ENCODE data around the gene TTLL9. TPM values are rescaled to one million over a fixed set of nuclear protein-coding genes. Genes with fewer than 3 reads are reported as not detected.
A peak's percentile ranks its signal among the peaks of the same experiment; 100 is the strongest.

Gene TTLL9
- total RNA-seq, 1 experiment from 2014 or later = 2.1 TPM

- DNase-seq (ENCODE audit: low read depth, low spot score) (no peak), ATAC-seq (peak; percentile 7; the same call in 1 of the 2 replicates)
- Histone ChIP-seq H3K9me3 (ENCODE audit: control insufficient read depth, insufficient read depth, low read depth, low read length) (no peaks in the 10 kb centered on the region), H3K36me3 (ENCODE audit: control insufficient read depth, insufficient read depth, low read length) (no peaks in the 10 kb centered on the region), H3K27ac (ENCODE audit: low read length) (peak overlapping the region; percentile 74; the same call in 1 of the 2 replicates), H3K27me3 (ENCODE audit: control insufficient read depth, insufficient read depth, low read length) (no peaks in the 10 kb centered on the region), H3K4me3 (ENCODE audit: low read depth in 2 of 2, low read length in 2 of 2) (no peak overlapping the region), H3K4me1 (ENCODE audit: control insufficient read depth, insufficient read depth, low read length) (peaks cover 40% of the 10 kb centered on the region)
- ChIA-PET CTCF (interaction anchor here (0.6 kb wide), 1 partner anchor 29 kb away, joined by 3 read pairs; no protein-coding TSS in a partner anchor), POLR2A (interaction anchor here (0.6 kb wide), 1 partner anchor 145 kb away, joined by 3 read pairs; no protein-coding TSS in a partner anchor)
- in situ Hi-C loops (cut with HindIII; ENCODE audit: low pct_unique_long_range_greater_than_20kb, low sequenced_read_pairs) = no loop called here
- intact Hi-C loops (cut with micrococcal nuclease; ENCODE audit: unreplicated experiment) = no loop called here
- TF ChIP-seq SIN3A (IDR thresholded peaks at IDR 0.05; ENCODE audit: borderline replicate concordance, insufficient read depth, low read depth, low read length) (no peak), CTCF (IDR thresholded peaks at IDR 0.05) (no peak), REST (IDR thresholded peaks at IDR 0.05; ENCODE audit: insufficient read depth in 1 of 2, low read depth in 2 of 2, low read length in 1 of 2) (no peak), TCF7L2 (IDR thresholded peaks at IDR 0.05; ENCODE audit: low read depth, low read length) (no peak), POLR2AphosphoS5 (IDR thresholded peaks at IDR 0.05; ENCODE audit: low read depth, low read length) (no peak)
- BruUV-seq (replicated peaks) = no TSS peak
Observed at GRCh38 chr20:31988430-31989015, 118.1 kb downstream of the TTLL9 start.

- H3K27ac ChIP-seq (ENCODE audit: low read length) = peak overlapping the region; percentile 20; the same call in 1 of the 2 replicates
- ATAC-seq = no peak
- in situ Hi-C loops (cut with HindIII; ENCODE audit: low pct_unique_long_range_greater_than_20kb, low sequenced_read_pairs) = no loop called here
- ChIA-PET CTCF (interaction anchor here (0.5 kb wide), 1 partner anchor 356 kb away, joined by 6 read pairs; no protein-coding TSS in a partner anchor), POLR2A (no interaction called here)
- H3K4me3 ChIP-seq (ENCODE audit: low read depth in 2 of 2, low read length in 2 of 2) = no peak overlapping the region
- H3K9me3 ChIP-seq (ENCODE audit: control insufficient read depth, insufficient read depth, low read depth, low read length) = no peaks in the 10 kb centered on the region
- TF ChIP-seq SIN3A (IDR thresholded peaks at IDR 0.05; ENCODE audit: borderline replicate concordance, insufficient read depth, low read depth, low read length) = no peak
- TF ChIP-seq CTCF (IDR thresholded peaks at IDR 0.05) = no peak
- TF ChIP-seq POLR2AphosphoS5 (IDR thresholded peaks at IDR 0.05; ENCODE audit: low read depth, low read length) = no peak
- TF ChIP-seq REST (IDR thresholded peaks at IDR 0.05; ENCODE audit: insufficient read depth in 1 of 2, low read depth in 2 of 2, low read length in 1 of 2) = no peak
- TF ChIP-seq TCF7L2 (IDR thresholded peaks at IDR 0.05; ENCODE audit: low read depth, low read length) = no peak
- peaks cover 40% of the 10 kb centered on the region for H3K4me1 ChIP-seq (ENCODE audit: control insufficient read depth, insufficient read depth, low read length)
- no peaks in the 10 kb centered on the region for H3K36me3 ChIP-seq (ENCODE audit: control insufficient read depth, insufficient read depth, low read length)
- BruUV-seq (replicated peaks) = no TSS peak
- DNase-seq (ENCODE audit: low read depth, low spot score) = no peak
- H3K27me3 ChIP-seq (ENCODE audit: control insufficient read depth, insufficient read depth, low read length) = no peaks in the 10 kb centered on the region
- intact Hi-C loops (cut with micrococcal nuclease; ENCODE audit: unreplicated experiment) = no loop called here
Observed at GRCh38 chr20:31989030-31989645, 118.7 kb downstream of the TTLL9 start.

All from Panc1 (cell line).